ENCODE measurements around the gene BTBD17. TPM values are rescaled to one million over a fixed set of nuclear protein-coding genes. Genes with fewer than 3 reads are reported as not detected.

Gene BTBD17
- polyA plus RNA-seq, 1 experiment: not detected

GRCh38 chr17:74380086-74380958 lies 18.7 kb upstream of the BTBD17 start:
- ChIA-PET POLR2A (no interaction called here), CTCF (interaction anchor here (0.7 to 3.5 kb wide), 6 partner anchors 12 to 166 kb away, joined by 4 to 94 read pairs (median 6); partner anchors contain the start of gene GPR142)
- DNase-seq (ENCODE audit: low read depth, low spot score): no peak
- H3K27me3 ChIP-seq (ENCODE audit: control insufficient read depth, insufficient read depth, low read length): no peaks in the 10 kb centered on the region
- no peaks in the 10 kb centered on the region; the same call in 1 of the 2 replicates for H3K9me3 ChIP-seq (ENCODE audit: control insufficient read depth, insufficient read depth, low read length)
- TF ChIP-seq CTCF (IDR thresholded peaks at IDR 0.05; ENCODE audit: low read depth, low read length): no peak
- H3K27ac ChIP-seq (ENCODE audit: low read depth, low read length): no peak overlapping the region
- no peak overlapping the region for H3K4me3 ChIP-seq (ENCODE audit: low read depth, low read length)

GRCh38 chr17:74379495-74380085 lies 17.9 kb upstream of the BTBD17 start:
- Histone ChIP-seq H3K27me3 (ENCODE audit: control insufficient read depth, insufficient read depth, low read length) (no peaks in the 10 kb centered on the region), H3K4me3 (ENCODE audit: low read depth, low read length) (no peak overlapping the region), H3K27ac (ENCODE audit: low read depth, low read length) (no peak overlapping the region), H3K9me3 (ENCODE audit: control insufficient read depth, insufficient read depth, low read length) (no peaks in the 10 kb centered on the region; the same call in 1 of the 2 replicates)
- DNase-seq (ENCODE audit: low read depth, low spot score): peak; percentile 27
- ChIA-PET POLR2A (no interaction called here), CTCF (interaction anchor here (0.6 to 3.5 kb wide), 17 partner anchors 9 to 1509 kb away, joined by 3 to 94 read pairs (median 4); partner anchors contain the start of gene GPR142)
- TF ChIP-seq CTCF (IDR thresholded peaks at IDR 0.05; ENCODE audit: low read depth, low read length): peak; percentile 81

- no peak overlapping the region for H3K27ac ChIP-seq (ENCODE audit: low read depth, low read length)
- ChIA-PET POLR2A (no interaction called here), CTCF (interaction anchor here (3.5 kb wide), 1 partner anchor 83 kb away, joined by 15 read pairs; no protein-coding TSS in a partner anchor)
- peaks cover 3% of the 10 kb centered on the region for H3K27me3 ChIP-seq (ENCODE audit: control insufficient read depth, insufficient read depth, low read length)
- H3K4me3 ChIP-seq (ENCODE audit: low read depth, low read length): no peak overlapping the region
- DNase-seq (ENCODE audit: low read depth, low spot score): no peak
- H3K9me3 ChIP-seq (ENCODE audit: control insufficient read depth, insufficient read depth, low read length): no peaks in the 10 kb centered on the region; the same call in 1 of the 2 replicates
- TF ChIP-seq CTCF (IDR thresholded peaks at IDR 0.05; ENCODE audit: low read depth, low read length): no peak
Measured at GRCh38 chr17:74374858-74375257, 13.2 kb upstream of the BTBD17 start.

- POLR2A ChIA-PET: no interaction called here
- Histone ChIP-seq H3K9me3 (ENCODE audit: control insufficient read depth, insufficient read depth, low read length) (no peaks in the 10 kb centered on the region; the same call in 1 of the 2 replicates), H3K27me3 (ENCODE audit: control insufficient read depth, insufficient read depth, low read length) (peaks cover 3% of the 10 kb centered on the region), H3K4me3 (ENCODE audit: low read depth, low read length) (no peak overlapping the region), H3K27ac (ENCODE audit: low read depth, low read length) (no peak overlapping the region)
- DNase-seq (ENCODE audit: low read depth, low spot score): no peak
- no peak for TF ChIP-seq CTCF (IDR thresholded peaks at IDR 0.05; ENCODE audit: low read depth, low read length)
- CTCF ChIA-PET: interaction anchor here (3.5 kb wide), 1 partner anchor 83 kb away, joined by 15 read pairs; no protein-coding TSS in a partner anchor
Measured at GRCh38 chr17:74373838-74374606, 12.4 kb upstream of the BTBD17 start.

Data from AG04450 (cell line).